RWPE1 (cell line): Measurements from ENCODE around the gene EDIL3.

Experiments used
- CTCF ChIA-PET: fragments of 350-600 bp; sonication (Branson Sonifier 250); formaldehyde crosslinking; extraction: SDS; loops from one replicate; lab custom pipeline; 2021; lab: Yijun Ruan, JAX
- POLR2A ChIA-PET: fragments of 400-600 bp; formaldehyde crosslinking; extraction: SDS; loops from one replicate; lab custom pipeline; 2020; ENCODE audit warnings: antibody characterized with exemption; ENCODE audit not compliant: low non-redundant PET; lab: Yijun Ruan, JAX
- DNase-seq: peaks from one replicate; pipeline ENCODE4 v3.0.0; 2012; ENCODE audit warnings: low spot score
- H3K27ac ChIP-seq: fragments of 450-650 bp; 2 replicates; pipeline ENCODE4 v1.5.1; 2017
- CTCF ChIP-seq: fragments of 450-650 bp; conservative IDR thresholded peaks from 2 replicates; pipeline ENCODE4 v1.5.1; 2017; ENCODE audit warnings: low read depth, mild to moderate bottlenecking

The EDIL3 gene

GRCh38 chr5:84091127-84091799, 293.4 kb downstream of the EDIL3 start:
- ChIA-PET CTCF (interaction anchor here (0.7 kb wide), 1 partner anchor 16 kb away, joined by 4 read pairs; no protein-coding TSS in a partner anchor), POLR2A (no interaction called here)
- no peak for DNase-seq
- no peak overlapping the region for H3K27ac ChIP-seq
- TF ChIP-seq CTCF = no peak

GRCh38 chr5:84088996-84089395, 295.7 kb downstream of the EDIL3 start:
- ChIA-PET POLR2A (no interaction called here), CTCF (interaction anchor here (0.6 to 1.7 kb wide), 6 partner anchors 22 to 1666 kb away, joined by 3 to 9 read pairs (median 3); no protein-coding TSS in a partner anchor)
- TF ChIP-seq CTCF = no peak
- no peak for DNase-seq
- H3K27ac ChIP-seq = no peak overlapping the region

GRCh38 chr5:84086511-84086910, 298.2 kb downstream of the EDIL3 start:
- CTCF ChIA-PET = no interaction called here
- DNase-seq = no peak
- no peak overlapping the region for H3K27ac ChIP-seq
- POLR2A ChIA-PET = no interaction called here
- TF ChIP-seq CTCF = no peak

GRCh38 chr5:84085387-84086041, 299.2 kb downstream of the EDIL3 start:
- H3K27ac ChIP-seq = no peak overlapping the region
- CTCF ChIA-PET = no interaction called here
- no peak for DNase-seq
- no peak for TF ChIP-seq CTCF
- POLR2A ChIA-PET = no interaction called here

- CTCF ChIA-PET = no interaction called here
- no peak for DNase-seq
- TF ChIP-seq CTCF = no peak
- POLR2A ChIA-PET = no interaction called here
- H3K27ac ChIP-seq = no peak overlapping the region
Observed at GRCh38 chr5:84080908-84081307, 303.8 kb downstream of the EDIL3 start.

- no peak for DNase-seq
- CTCF ChIA-PET = no interaction called here
- POLR2A ChIA-PET = no interaction called here
- TF ChIP-seq CTCF = no peak
- H3K27ac ChIP-seq = no peak overlapping the region
Observed at GRCh38 chr5:84072339-84072738, 312.3 kb downstream of the EDIL3 start.
